Hematopoietic multipotent progenitor cell treated with erythropoietin and hydrocortisone succinate and interleukin-3 and kit ligand, for 6 days (in vitro differentiated cells): ENCODE data around the gene CDK18.

Experiments used
- DNase-seq: peaks from one replicate; pipeline ENCODE4 v3.0.0-alpha.2; 2015

The CDK18 gene

DNA sequence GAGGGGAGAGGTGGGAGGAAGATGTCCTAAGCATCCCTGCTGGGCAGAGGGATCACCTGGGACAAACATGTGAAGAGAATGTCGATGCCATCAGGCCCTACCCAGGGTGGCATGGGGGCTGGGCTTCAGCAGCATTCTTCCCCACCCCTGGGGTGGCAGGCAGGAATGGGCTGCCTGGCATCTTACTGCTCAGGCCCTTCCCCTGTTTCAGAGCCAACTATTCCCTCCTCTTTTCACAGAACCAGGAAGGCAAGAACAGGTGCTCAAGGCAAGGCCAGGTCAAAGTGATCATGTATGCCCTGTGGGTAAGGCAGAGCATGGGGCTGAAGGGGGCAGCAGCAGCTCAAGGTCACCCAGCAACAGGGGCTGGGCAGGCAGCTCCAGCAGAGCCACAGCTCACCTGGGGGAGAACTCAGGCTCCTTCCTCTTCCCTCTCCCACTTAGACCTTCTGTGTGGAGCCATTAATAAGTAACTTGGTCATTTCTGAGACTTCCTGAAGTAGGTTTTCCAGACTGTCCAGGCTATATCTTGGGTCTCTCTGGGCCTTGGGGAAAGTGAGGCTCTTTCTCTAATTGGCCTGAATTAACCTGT is 70.9 kb downstream of the CDK18 start:
- no peak for DNase-seq

DNA sequence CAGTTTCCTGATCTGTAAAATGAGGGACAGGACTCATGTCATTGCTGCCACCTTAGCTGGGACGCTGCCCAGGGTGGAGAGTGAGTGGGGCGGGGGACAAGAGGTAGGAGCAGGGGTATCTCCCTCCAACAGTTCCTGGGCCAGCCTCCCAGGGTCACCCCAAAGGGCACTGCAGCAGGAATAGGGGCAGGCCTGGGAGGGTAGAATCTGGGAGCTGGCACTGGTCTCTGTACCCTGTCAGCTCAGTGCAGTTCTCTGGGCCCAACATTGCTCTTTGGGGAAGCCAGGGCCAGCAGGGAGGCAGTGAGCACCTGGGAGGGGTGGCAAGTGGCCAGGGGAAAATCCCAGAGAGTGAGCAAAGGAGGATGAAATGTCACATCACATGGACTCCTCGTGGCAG is 71.5 kb downstream of the CDK18 start:
- DNase-seq, result no peak

DNA sequence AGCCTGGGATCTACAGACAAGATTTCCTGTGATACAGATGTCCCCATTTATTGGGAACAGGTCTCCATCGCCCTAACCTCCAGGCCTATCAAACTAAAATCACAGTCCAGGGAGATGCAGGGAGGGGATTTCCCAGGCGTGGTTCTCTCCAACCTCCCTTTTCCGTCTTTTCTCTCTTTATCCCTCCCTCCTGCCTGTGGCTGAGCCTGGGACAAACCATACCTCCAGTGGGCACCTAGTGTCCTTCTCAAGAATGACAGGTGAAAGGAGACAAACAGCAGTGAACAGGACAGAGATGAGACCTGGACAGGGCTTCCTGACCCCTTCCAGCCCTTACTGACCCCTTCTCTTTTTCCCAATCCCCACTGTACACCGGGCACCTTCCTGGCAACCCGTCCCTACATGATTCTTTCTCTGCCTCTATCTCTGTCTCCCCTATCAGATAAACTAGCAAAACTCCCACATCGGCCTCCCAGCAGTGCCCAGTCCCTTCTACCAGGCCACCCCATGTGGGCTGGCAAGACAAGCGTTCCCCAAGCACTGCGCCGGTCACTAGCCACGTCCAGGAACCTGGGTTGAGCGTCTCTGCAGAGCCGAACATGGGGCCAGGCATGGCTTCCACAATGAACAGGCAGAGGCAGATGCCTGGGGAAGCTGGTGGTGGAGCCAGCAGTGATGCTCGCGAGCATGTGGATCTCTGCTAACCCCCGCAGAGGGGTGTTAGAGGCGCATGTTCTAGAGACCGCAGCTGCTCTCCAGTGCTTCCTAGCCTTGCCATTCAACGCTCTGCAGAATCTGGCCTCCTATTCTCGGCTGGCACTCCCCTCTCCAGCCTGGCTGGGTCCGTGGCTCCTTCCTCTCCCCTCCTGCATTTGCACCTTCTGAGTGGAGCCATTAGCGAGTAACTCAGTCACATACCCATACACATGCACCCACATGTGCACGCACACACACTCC is 72.6 kb downstream of the CDK18 start:
- DNase-seq, result no peak

DNA sequence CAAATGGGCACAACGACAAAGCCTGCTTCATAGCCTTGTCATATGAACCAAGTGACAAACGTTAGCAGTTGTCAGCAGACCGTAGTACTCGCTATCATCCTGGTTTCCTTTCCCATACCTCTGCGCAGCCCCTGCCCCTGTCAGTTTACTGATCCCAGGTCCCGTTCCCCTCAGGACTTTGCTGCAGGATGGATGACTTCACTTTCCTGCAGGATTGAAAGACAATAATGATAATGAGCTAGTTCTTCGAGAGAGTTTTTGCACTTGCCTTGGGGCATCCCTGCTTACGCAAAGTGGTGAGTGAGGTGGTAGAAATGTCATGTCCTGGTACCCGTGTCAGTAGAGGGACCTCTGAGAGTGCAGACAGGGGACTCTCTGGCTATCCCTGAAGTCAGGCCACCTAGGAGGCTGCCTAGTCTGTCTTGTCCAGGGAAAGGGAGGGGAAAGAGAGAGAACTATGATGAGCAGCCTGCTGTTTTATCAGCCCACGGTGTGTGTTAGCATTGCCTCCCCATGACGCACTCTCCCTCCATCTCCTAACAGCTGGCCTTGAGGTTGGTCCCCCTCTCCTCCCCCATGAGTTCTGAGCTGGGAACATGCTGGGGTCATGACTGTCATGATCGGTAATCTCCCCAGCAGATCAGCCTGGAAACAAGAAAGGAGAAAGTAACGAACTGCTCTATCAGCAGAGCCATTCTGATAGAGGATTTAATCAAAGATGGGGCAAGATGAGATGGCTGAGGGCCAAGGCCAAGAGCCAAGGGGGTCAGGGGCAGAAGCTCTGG is 73.6 kb downstream of the CDK18 start:
- DNase-seq, result no peak

DNA sequence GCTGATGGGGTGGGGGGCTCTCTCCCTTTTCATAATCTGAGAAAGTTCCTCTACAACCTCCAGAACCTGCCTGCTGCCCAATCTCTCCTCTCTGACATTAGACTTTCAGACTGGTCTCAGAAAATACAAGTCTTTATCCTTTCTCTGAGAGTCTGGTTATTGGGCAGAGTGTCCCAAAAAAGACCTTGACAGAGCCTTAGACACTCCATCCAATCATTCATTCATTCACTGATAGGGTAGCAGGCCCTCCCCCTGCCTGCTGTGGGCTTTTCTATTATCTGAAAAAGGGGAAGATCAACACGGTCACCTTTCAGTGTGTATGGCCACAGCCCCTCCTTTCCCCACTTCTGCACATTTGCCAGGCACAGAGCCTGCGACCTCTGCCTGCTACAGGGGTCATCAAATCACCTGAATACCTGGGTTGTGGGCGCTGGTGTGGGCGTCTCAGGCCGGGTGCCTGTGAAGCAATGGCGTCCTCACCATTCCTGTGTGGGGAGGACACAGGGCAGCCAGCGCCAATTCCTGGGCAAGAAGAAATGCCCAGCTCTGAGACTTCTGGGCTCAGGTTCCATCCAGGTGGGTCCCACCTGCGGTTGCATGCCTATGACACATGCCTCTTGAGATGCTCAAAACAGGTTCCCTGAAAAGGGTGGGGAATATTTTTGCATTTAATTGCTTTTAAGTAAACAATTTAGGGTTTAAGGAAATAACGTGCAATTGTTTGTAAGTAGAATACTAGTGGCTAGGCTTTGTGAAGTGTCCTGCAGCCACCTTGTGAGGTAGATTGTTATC is 74.5 kb downstream of the CDK18 start:
- DNase-seq, result no peak

DNA sequence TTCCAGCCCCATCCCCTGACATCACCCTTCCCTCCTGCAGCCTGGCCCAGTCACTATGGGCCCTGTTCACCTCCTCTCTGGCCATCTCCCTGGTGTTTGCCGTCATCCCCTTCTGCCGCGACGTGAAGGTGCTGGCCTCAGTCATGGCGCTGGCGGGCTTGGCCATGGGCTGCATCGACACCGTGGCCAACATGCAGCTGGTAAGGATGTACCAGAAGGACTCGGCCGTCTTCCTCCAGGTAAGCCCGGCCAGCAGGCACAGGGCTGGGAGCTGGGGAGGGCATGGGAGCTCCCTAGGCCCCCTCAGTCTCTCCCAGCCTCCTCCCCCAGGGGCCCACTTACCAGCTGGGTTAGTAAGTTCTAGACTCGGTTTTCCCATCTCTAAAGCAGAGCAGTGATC is 75.2 kb downstream of the CDK18 start:
- no peak for DNase-seq

DNA sequence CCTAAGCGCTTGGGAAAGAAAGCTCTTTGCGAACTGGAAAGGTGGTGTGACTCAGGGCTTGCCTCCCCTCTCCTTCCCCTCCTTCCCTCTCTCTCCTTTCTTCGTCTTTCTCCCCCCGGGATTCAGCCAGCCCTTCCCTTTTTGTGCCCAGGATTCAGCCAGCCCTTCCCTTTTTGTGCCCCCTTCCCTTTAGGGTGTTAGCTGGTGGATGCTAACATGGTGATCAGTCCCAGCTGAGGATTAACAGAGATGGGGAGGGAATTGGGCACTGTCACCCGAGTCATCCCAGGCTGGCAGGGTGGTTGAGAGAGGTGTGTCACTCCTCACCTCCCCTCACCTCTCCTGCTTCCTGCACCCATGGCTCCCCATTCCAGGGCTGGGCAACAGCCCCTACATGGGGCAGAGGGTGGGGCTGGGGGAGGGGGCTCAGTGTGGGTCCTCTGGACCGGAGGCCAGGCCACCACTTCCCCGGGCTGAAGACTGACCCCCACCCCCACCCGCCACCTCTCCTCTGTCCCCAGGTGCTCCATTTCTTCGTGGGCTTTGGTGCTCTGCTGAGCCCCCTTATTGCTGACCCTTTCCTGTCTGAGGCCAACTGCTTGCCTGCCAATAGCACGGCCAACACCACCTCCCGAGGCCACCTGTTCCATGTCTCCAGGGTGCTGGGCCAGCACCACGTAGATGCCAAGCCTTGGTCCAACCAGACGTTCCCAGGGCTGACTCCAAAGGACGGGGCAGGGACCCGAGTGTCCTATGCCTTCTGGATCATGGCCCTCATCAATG is 75.9 kb downstream of the CDK18 start:
- DNase-seq, result no peak

DNA sequence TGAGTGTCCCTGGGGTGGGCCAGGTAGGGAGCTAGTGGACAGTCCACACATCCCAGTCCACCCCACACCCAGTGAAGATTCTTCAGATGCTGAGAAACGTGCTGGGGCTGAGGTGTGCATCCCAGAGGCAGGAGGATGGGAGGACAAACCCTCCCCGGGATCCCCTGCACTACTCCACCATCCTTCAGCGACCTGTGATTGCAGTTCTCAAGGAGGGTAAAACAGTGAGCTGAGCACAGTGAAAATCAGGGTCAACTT is 76.4 kb downstream of the CDK18 start:
- DNase-seq, result no peak

DNA sequence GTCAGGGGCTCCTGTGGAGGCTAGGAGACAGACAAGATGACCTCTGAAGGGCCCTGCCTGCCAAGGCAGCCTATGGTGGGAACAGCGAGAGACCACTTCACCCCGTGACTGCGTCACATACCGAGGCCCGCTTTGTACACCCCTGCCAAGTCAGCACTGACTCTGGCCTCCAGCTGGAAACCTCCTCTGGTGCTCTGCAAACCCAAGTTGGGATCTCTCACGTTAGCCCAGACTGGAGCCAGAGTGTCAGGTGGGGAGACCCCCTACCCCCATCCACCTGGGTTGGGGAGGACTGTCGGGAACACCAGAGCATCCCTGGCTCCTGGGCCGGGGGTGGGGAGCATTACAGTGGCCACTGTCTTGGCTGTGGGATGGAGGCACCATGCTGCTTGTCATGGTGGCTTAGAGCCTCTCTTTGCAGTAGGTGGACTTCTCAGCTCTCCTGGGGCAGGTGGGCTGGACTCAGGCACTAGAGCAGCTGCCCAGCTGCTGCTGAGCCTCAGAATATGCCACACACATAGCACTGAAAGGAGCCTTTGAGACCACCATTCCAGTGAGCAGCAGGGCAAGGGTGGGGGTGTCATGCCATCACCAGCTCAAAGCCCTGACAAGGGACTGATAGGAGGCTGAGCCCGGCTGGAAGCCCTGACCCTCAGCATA is 77.0 kb downstream of the CDK18 start:
- DNase-seq, result no peak

DNA sequence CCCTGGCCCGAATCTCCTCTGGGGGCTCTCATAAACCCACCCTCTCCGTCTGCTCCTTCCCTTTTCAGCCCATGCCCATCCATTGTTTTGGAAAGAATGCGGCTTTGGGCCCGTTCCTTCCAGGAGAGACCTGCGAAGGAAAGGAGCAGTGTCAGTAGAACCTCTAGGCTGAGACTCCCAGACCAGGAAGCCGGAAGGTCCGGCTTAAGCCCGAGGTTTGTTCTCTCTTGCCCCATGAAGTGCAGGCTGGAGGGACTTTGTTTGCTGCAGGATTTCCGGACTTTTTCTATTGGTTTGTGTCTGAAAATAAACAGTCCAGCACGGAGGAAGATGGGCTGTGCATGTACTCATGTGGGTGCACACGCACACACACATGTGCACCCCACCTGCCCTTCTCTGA is 77.6 kb downstream of the CDK18 start:
- no peak for DNase-seq
